SK-N-SH treated with all-trans-retinoic acid at 6 μM for 48 hours (cell line): Measurements from ENCODE around the gene ZNF500.
"Not testable (repeated sequence)": the region's sequence is repeated elsewhere in the genome, so short reads cannot be mapped to it uniquely, and the experiment has no call there.

Source experiments
- ATAC-seq: fragments of 200-7000 bp; cut with Tn5 transposase; 3 replicates; pipeline ENCODE4 v1.9.1; 2020; ENCODE audit warnings: mild to moderate bottlenecking, moderate library complexity
- ARNTL ChIP-seq: fragments of 450-650 bp; formaldehyde crosslinking; IDR thresholded peaks from 2 replicates; pipeline ENCODE4 v1.5.0; 2020; ENCODE audit warnings: low read depth, mild to moderate bottlenecking, moderate library complexity, borderline replicate concordance
- CSDC2 ChIP-seq: fragments of 250-450 bp; sonication (Bioruptor Pico); IDR thresholded peaks from 2 replicates; pipeline ENCODE4 v1.5.0; 2020; ENCODE audit warnings: mild to moderate bottlenecking, moderate library complexity
- ESRRG ChIP-seq: fragments of 250-450 bp; sonication (Bioruptor Pico); IDR thresholded peaks from 2 replicates; pipeline ENCODE4 v1.6.1; 2021; ENCODE audit warnings: mild to moderate bottlenecking
- GLIS3 ChIP-seq: fragments of 250-450 bp; sonication (Bioruptor Pico); IDR thresholded peaks from 2 replicates; pipeline ENCODE4 v1.5.0; 2020; ENCODE audit warnings: mild to moderate bottlenecking, moderate library complexity
- ISL1 ChIP-seq: fragments of 250-450 bp; sonication (Bioruptor Pico); IDR thresholded peaks from 2 replicates; pipeline ENCODE4 v2.1.2; 2022; ENCODE audit warnings: mild to moderate bottlenecking, moderate library complexity
- OSR1 ChIP-seq: fragments of 250-450 bp; sonication (Bioruptor Pico); IDR thresholded peaks from 2 replicates; pipeline ENCODE4 v1.8.0; 2022; ENCODE audit warnings: moderate library complexity, mild to moderate bottlenecking, inconsistent platforms
- PPARA ChIP-seq: fragments of 250-450 bp; sonication (Bioruptor Pico); IDR thresholded peaks from 2 replicates; pipeline ENCODE4 v1.5.0; 2020; ENCODE audit warnings: mild to moderate bottlenecking, borderline replicate concordance
- RARB ChIP-seq: fragments of 250-450 bp; sonication (Bioruptor Pico); IDR thresholded peaks from 2 replicates; pipeline ENCODE4 v1.8.0; 2021; ENCODE audit warnings: mild to moderate bottlenecking, moderate library complexity
- SNAI2 ChIP-seq: fragments of 250-450 bp; sonication (Bioruptor Pico); IDR thresholded peaks from 2 replicates; pipeline ENCODE4 v1.5.0; 2020; ENCODE audit warnings: mild to moderate bottlenecking, moderate library complexity
- TCF4 ChIP-seq: fragments of 250-450 bp; sonication (Bioruptor Pico); IDR thresholded peaks from 2 replicates; pipeline ENCODE4 v1.8.0; 2021; ENCODE audit warnings: mild to moderate bottlenecking, moderate library complexity, borderline replicate concordance
- TOX ChIP-seq: fragments of 250-450 bp; sonication (Bioruptor Pico); IDR thresholded peaks from 2 replicates; pipeline ENCODE4 v1.8.0; 2021; ENCODE audit warnings: mild to moderate bottlenecking, moderate library complexity, borderline replicate concordance
- ZC3H10 ChIP-seq: fragments of 250-450 bp; sonication (Bioruptor Pico); IDR thresholded peaks from 2 replicates; pipeline ENCODE4 v1.5.1; 2021; ENCODE audit warnings: mild to moderate bottlenecking, moderate library complexity
- ZFP3 ChIP-seq: fragments of 250-450 bp; sonication (Bioruptor Pico); IDR thresholded peaks from 2 replicates; pipeline ENCODE4 v1.5.0; 2020; ENCODE audit warnings: mild to moderate bottlenecking, moderate library complexity
- ZFP30 ChIP-seq: fragments of 450-650 bp; formaldehyde crosslinking; IDR thresholded peaks from 2 replicates; pipeline ENCODE4 v1.5.0; 2022; ENCODE audit warnings: mild to moderate bottlenecking, moderate library complexity
- ZNF565 ChIP-seq: fragments of 450-650 bp; formaldehyde crosslinking; conservative IDR thresholded peaks from 2 replicates; pipeline ENCODE4 v1.5.0; 2020; ENCODE audit warnings: low read depth, mild to moderate bottlenecking, moderate library complexity
- ZNF70 ChIP-seq: fragments of 450-650 bp; formaldehyde crosslinking; IDR thresholded peaks from 2 replicates; pipeline ENCODE4 v1.5.0; 2020; ENCODE audit warnings: mild to moderate bottlenecking, moderate library complexity
- ZNF8 ChIP-seq: fragments of 450-650 bp; formaldehyde crosslinking; IDR thresholded peaks from 2 replicates; pipeline ENCODE4 v1.5.0; 2020; ENCODE audit warnings: mild to moderate bottlenecking, moderate library complexity
- TF ChIP-seq, protein P1 (sequence below): fragments of 250-450 bp; sonication (Bioruptor Pico); IDR thresholded peaks from 2 replicates; pipeline ENCODE4 v1.8.0; 2021; ENCODE audit warnings: low read depth, mild to moderate bottlenecking, moderate library complexity, borderline replicate concordance
- TF ChIP-seq, protein P2 (sequence below): fragments of 250-450 bp; sonication (Bioruptor Pico); IDR thresholded peaks from 2 replicates; pipeline ENCODE4 v1.5.1; 2021; ENCODE audit warnings: mild to moderate bottlenecking, moderate library complexity
- TF ChIP-seq, protein P3 (sequence below): fragments of 250-450 bp; sonication (Bioruptor Pico); IDR thresholded peaks from 2 replicates; pipeline ENCODE4 v1.8.0; 2020; ENCODE audit warnings: mild to moderate bottlenecking, moderate library complexity, borderline replicate concordance
- TF ChIP-seq, protein P4 (sequence below): fragments of 250-450 bp; sonication (Bioruptor Pico); IDR thresholded peaks from 2 replicates; pipeline ENCODE4 v1.5.0; 2020; ENCODE audit warnings: mild to moderate bottlenecking, moderate library complexity

ZNF500 gene

DNA sequence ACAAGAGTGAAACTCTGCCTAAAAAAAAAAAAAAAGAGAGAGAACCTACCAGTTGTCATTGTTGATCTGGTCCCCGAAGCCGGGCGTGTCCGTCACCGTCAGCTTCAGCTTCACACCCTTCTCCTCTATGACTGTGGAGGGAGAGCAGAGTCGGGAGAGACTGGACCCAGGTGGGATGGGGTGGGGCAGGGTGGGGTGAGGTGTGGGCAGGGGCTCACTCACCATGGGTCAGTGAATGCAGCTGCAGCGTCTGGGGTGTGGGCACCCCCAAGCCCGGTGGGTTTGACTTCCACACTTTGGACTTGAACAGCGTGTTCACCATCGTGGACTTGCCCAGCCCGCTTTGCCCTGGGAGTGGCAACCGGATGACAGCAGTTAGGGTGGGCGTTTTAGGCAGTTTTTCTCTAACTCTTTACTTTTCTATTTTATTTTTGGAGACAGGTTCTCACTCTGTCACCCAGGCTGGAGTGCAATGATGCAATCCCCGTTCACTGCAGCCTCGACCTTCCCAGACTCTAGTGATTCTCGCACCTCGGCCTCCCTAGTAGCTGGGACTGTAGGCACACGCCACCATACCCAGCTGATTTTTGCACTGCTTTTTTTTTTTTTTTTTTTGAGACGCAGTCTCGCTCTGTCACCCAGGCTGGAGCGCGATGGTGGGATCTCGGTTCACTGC is 18.9 kb upstream of the ZNF500 start:
- ATAC-seq = no peak
- TF ChIP-seq CSDC2 (CRISPR knock-in tag) (no peak), OSR1 (CRISPR knock-in tag) (no peak), ZNF8 (CRISPR knock-in tag) (no peak), ZNF565 (CRISPR knock-in tag) (no peak), ZFP30 (no peak), ZC3H10 (no peak), ZFP3 (no peak), ARNTL (no peak), RARB (CRISPR knock-in tag) (no peak), SNAI2 (no peak), GLIS3 (CRISPR knock-in tag) (no peak), ESRRG (no peak), TCF4 (CRISPR knock-in tag) (no peak)
- TF ChIP-seq, protein P1, sequence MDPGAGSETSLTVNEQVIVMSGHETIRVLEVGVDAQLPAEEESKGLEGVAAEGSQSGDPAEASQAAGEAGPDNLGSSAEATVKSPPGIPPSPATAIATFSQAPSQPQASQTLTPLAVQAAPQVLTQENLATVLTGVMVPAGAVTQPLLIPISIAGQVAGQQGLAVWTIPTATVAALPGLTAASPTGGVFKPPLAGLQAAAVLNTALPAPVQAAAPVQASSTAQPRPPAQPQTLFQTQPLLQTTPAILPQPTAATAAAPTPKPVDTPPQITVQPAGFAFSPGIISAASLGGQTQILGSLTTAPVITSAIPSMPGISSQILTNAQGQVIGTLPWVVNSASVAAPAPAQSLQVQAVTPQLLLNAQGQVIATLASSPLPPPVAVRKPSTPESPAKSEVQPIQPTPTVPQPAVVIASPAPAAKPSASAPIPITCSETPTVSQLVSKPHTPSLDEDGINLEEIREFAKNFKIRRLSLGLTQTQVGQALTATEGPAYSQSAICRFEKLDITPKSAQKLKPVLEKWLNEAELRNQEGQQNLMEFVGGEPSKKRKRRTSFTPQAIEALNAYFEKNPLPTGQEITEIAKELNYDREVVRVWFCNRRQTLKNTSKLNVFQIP (CRISPR knock-in tag) = no peak
- TF ChIP-seq, protein P2, sequence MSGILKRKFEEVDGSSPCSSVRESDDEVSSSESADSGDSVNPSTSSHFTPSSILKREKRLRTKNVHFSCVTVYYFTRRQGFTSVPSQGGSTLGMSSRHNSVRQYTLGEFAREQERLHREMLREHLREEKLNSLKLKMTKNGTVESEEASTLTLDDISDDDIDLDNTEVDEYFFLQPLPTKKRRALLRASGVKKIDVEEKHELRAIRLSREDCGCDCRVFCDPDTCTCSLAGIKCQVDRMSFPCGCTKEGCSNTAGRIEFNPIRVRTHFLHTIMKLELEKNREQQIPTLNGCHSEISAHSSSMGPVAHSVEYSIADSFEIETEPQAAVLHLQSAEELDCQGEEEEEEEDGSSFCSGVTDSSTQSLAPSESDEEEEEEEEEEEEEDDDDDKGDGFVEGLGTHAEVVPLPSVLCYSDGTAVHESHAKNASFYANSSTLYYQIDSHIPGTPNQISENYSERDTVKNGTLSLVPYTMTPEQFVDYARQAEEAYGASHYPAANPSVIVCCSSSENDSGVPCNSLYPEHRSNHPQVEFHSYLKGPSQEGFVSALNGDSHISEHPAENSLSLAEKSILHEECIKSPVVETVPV = no peak

DNA sequence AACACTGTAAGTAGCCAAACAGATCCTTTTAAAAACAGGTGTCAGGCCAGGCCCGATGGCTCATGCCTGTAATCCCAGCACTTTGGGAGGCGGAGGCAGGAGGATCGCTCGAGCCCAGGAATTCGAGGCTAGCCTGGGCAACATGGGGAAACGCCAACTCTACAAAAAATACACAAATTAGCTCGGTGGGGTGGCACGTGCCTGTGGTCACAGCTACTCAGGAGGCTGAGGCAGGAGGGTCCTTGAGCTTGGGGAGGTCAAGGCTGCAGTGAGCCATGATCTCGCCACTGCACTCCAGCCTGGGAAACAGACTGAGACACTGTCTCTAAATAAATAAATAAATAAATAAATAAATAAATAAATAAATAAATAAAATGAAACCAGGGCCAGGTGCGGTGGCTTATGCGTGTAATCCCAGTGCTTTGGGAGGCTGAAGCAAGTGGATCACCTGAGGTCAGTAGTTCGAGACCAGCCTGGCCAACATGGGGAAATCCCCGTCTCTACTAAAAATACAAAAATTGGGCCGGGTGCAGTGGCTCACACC is 17.6 kb upstream of the ZNF500 start:
- not testable (repeated sequence) for ATAC-seq

DNA sequence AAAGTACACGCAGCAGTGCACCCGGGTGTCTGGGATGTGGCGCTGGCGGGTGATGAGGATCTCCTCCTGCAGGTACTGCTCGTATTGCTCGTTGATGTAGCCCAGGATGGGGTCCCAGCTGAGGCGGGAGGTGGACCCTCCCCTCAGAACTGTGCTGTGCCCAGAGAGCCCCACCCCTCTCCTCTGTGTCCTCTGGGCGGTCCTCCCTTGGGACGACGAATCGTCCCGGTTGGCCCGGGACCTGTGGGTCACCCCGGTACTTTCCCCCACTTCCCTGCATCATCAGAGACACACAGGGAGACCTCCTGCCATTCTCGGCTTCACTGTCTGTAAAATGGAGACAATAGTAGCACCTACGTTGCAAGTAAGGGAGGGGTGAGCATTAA is 17.0 kb upstream of the ZNF500 start:
- TF ChIP-seq, protein P2 = no peak
- TF ChIP-seq RARB (CRISPR knock-in tag) (no peak), GLIS3 (CRISPR knock-in tag) (no peak), ZNF565 (CRISPR knock-in tag) (no peak), ESRRG (no peak), TOX (no peak), TCF4 (CRISPR knock-in tag) (no peak), ZC3H10 (no peak), ARNTL (no peak), ISL1 (CRISPR knock-in tag) (no peak), ZNF70 (CRISPR knock-in tag) (no peak), ZNF8 (CRISPR knock-in tag) (no peak), PPARA (CRISPR knock-in tag) (no peak)
- TF ChIP-seq, protein P3, sequence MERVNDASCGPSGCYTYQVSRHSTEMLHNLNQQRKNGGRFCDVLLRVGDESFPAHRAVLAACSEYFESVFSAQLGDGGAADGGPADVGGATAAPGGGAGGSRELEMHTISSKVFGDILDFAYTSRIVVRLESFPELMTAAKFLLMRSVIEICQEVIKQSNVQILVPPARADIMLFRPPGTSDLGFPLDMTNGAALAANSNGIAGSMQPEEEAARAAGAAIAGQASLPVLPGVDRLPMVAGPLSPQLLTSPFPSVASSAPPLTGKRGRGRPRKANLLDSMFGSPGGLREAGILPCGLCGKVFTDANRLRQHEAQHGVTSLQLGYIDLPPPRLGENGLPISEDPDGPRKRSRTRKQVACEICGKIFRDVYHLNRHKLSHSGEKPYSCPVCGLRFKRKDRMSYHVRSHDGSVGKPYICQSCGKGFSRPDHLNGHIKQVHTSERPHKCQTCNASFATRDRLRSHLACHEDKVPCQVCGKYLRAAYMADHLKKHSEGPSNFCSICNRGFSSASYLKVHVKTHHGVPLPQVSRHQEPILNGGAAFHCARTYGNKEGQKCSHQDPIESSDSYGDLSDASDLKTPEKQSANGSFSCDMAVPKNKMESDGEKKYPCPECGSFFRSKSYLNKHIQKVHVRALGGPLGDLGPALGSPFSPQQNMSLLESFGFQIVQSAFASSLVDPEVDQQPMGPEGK = no peak
- TF ChIP-seq, protein P4, sequence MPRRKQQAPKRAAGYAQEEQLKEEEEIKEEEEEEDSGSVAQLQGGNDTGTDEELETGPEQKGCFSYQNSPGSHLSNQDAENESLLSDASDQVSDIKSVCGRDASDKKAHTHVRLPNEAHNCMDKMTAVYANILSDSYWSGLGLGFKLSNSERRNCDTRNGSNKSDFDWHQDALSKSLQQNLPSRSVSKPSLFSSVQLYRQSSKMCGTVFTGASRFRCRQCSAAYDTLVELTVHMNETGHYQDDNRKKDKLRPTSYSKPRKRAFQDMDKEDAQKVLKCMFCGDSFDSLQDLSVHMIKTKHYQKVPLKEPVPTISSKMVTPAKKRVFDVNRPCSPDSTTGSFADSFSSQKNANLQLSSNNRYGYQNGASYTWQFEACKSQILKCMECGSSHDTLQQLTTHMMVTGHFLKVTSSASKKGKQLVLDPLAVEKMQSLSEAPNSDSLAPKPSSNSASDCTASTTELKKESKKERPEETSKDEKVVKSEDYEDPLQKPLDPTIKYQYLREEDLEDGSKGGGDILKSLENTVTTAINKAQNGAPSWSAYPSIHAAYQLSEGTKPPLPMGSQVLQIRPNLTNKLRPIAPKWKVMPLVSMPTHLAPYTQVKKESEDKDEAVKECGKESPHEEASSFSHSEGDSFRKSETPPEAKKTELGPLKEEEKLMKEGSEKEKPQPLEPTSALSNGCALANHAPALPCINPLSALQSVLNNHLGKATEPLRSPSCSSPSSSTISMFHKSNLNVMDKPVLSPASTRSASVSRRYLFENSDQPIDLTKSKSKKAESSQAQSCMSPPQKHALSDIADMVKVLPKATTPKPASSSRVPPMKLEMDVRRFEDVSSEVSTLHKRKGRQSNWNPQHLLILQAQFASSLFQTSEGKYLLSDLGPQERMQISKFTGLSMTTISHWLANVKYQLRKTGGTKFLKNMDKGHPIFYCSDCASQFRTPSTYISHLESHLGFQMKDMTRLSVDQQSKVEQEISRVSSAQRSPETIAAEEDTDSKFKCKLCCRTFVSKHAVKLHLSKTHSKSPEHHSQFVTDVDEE (CRISPR knock-in tag) = no peak
- TF ChIP-seq, all 23 proteins: peak for 0
- ATAC-seq = no peak
